NT2/D1 (cell line): ENCODE results near the gene PLA2G3.
"Not testable (repeated sequence)": the region's sequence is repeated elsewhere in the genome, so short reads cannot be mapped to it uniquely, and the experiment has no call there.

Source experiments
- DNase-seq: peaks from one replicate; pipeline ENCODE4 v3.0.0-alpha.2; 2011; ENCODE audit warnings: low read depth, low spot score
- H3K27me3 ChIP-seq: 2 replicates; pipeline ENCODE4 v1.6.0; 2011; ENCODE audit warnings: mild to moderate bottlenecking; ENCODE audit not compliant: insufficient read length, insufficient read depth
- H3K36me3 ChIP-seq: 2 replicates; pipeline ENCODE4 v1.6.1; 2011; ENCODE audit warnings: mild to moderate bottlenecking, low read length, mixed read lengths; ENCODE audit not compliant: insufficient read depth, insufficient read length
- H3K4me1 ChIP-seq: 2 replicates; pipeline ENCODE4 v1.5.1; 2011; ENCODE audit not compliant: insufficient read depth, insufficient read length
- H3K4me3 ChIP-seq: 2 replicates; pipeline ENCODE4 v1.5.1; 2011; ENCODE audit warnings: low read depth; ENCODE audit not compliant: insufficient read length
- H3K9ac ChIP-seq: 2 replicates; pipeline ENCODE4 v1.6.0; 2011; ENCODE audit warnings: low read depth; ENCODE audit not compliant: insufficient read length
- H3K9me3 ChIP-seq: 2 replicates; pipeline ENCODE4 v1.5.1; 2011; ENCODE audit warnings: mild to moderate bottlenecking, low read length; ENCODE audit not compliant: insufficient read depth
- SUZ12 ChIP-seq: IDR thresholded peaks from 2 replicates; pipeline ENCODE4 v1.6.1; 2011; ENCODE audit not compliant: insufficient read length, insufficient read depth; ENCODE audit errors: extremely low read depth
- YY1 ChIP-seq: IDR thresholded peaks from 2 replicates; pipeline ENCODE4 v1.6.1; 2011; ENCODE audit not compliant: insufficient read length, insufficient read depth
- ZNF274 ChIP-seq: IDR thresholded peaks from 2 replicates; pipeline ENCODE4 v1.6.1; 2011; ENCODE audit warnings: mild to moderate bottlenecking, low read depth, low read length

The PLA2G3 gene

DNA sequence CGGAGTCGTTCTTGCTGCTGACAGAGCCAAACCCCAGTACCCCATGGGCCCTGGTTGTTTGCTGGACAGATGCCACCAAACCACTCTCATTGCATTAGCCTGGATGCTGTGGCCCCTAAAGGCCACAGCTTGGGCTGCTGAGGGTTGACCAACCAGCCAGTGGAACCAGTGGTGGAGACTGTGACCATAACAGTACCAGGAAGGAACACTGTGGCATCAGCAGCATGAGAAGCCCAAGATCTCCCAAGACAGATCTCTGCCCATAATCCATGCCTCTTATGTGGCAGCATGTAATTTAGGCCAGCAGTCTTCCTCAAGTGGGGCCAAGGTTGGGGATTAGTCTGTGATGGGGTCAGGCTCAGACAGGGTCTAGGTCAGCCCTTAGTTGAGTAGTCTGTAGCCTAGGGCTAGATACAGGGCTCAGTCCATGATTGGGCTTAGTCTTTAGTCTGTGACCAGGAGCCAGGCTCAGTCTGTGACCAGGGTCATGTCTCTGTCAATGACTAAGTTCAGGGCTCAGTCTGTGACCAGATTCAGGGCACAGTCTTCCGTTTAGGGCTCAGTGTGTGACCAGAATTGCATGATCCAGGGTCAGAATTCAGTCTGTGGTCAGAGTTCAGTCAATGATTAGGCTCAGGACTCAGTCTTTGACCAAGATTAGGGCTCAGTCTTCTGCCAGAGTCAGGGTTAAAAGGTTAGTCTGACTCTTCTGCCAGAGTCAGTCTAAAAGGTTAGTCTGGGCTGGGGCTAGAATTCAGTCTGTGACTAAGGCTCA is 22.1 kb downstream of the PLA2G3 start:
- Histone ChIP-seq H3K36me3 (no peaks in the 10 kb centered on the region), H3K4me3 (no peak overlapping the region), H3K9ac (no peak overlapping the region), H3K27me3 (no peaks in the 10 kb centered on the region), H3K4me1 (peaks cover 7% of the 10 kb centered on the region), H3K9me3 (no peaks in the 10 kb centered on the region)
- DNase-seq: no peak
- TF ChIP-seq YY1: no peak
- no peak for TF ChIP-seq ZNF274
- TF ChIP-seq SUZ12: no peak

- not testable (repeated sequence) for DNase-seq, H3K27me3 ChIP-seq, H3K9ac ChIP-seq, H3K36me3 ChIP-seq, H3K4me3 ChIP-seq, H3K9me3 ChIP-seq, H3K4me1 ChIP-seq
Measured at GRCh38 chr22:31112547-31113091, 27.7 kb downstream of the PLA2G3 start.

- H3K4me3 ChIP-seq: peak overlapping the region; percentile 18
- TF ChIP-seq SUZ12 (no peak), YY1 (no peak), ZNF274 (no peak)
- peak overlapping the region; percentile 32 for H3K9ac ChIP-seq
- peaks cover 8% of the 10 kb centered on the region for H3K27me3 ChIP-seq
- no peak for DNase-seq
- H3K4me1 ChIP-seq: peaks cover 3% of the 10 kb centered on the region
- no peaks in the 10 kb centered on the region; the same call in 1 of the 2 replicates for H3K9me3 ChIP-seq
- H3K36me3 ChIP-seq: peaks cover 30% of the 10 kb centered on the region
Measured at GRCh38 chr22:31107894-31108218, 32.5 kb downstream of the PLA2G3 start.

DNA sequence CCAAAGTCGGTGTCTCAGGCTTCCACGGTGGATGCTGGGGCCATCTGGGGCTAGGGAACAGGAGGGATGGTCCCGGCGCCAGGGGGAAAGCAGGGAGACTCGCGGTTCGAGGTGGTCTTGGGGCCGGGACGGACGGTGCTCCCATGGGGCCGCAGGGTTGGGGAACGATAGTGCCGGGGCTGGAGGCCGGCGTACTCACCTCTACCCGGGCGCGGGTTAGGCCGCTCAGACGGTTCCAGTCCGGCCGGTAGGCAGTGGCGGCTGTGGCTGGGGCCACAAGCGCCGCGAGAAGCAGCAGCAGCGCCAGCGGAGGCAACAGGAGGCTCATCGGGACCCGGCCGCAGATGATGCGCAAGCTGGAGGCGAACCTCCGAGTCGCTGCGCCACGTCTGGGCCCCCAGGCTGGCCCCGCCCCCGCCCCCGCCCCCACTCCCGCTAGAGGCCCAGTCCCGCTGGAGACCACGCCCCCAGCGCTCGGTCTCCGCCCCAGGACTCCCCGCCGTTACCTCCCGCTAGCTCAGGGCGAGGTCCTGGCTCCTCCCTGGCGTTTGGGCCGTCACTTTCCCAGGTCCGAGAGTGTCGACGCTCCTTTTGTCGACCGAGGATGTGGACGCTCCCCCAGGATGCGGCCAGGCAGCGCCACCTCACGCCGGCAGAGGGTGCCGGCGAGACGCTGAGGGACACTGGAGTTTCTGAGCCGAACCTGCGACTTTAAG is 33.0 kb downstream of the PLA2G3 start, which contains the start of gene SELENOM:
TSS of gene SELENOM (minus strand) at position 391 of the 716 bp plus-strand sequence. CDS start at position 328, 63 bp downstream.
- peak; percentile 70 for DNase-seq
- peaks cover 34% of the 10 kb centered on the region for H3K36me3 ChIP-seq
- TF ChIP-seq YY1 (no peak), SUZ12 (no peak), ZNF274 (no peak)
- peak within 1 kb of the TSS; percentile 83 for H3K9ac ChIP-seq
- peak within 1 kb of the TSS; percentile 78 for H3K4me3 ChIP-seq
- no peaks in the 10 kb centered on the region; the same call in 1 of the 2 replicates for H3K9me3 ChIP-seq
- H3K27me3 ChIP-seq: peaks cover 8% of the 10 kb centered on the region
- peaks cover 3% of the 10 kb centered on the region for H3K4me1 ChIP-seq

GRCh38 chr22:31106731-31107177 is 33.6 kb downstream of the PLA2G3 start:
- peak overlapping the region; percentile 78 for H3K4me3 ChIP-seq
- peaks cover 3% of the 10 kb centered on the region for H3K4me1 ChIP-seq
- peaks cover 8% of the 10 kb centered on the region for H3K27me3 ChIP-seq
- DNase-seq: no peak
- peak overlapping the region; percentile 83 for H3K9ac ChIP-seq
- H3K36me3 ChIP-seq: peaks cover 36% of the 10 kb centered on the region
- TF ChIP-seq ZNF274: no peak
- TF ChIP-seq YY1: no peak
- TF ChIP-seq SUZ12: no peak
- H3K9me3 ChIP-seq: no peaks in the 10 kb centered on the region

DNA sequence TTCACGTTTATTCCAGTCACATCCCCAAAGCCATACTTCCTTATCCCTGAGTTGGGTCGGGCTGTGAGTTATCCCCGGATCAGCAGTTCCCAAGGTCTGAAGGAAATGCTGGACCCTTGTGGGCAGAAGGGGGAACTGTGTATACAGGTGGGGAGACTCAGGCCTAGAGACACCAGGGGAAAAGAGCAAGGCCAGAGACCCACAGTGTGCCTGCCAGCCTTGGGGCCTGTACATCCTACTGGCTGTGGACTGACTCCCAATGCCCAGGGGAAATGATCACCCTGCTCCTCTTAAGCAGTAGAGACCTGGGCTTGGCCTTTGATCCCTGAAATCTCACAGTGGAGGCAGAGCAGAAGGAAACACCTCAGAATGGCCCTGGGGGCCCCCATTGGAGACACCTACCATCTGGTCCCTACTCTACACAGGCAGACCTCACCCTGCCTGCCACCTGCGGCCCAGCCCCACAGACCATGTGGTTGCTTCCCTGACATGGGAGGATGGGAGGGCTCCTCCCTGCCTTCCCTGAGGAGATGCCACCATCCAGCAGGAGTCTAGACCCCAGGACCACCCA is 34.2 kb downstream of the PLA2G3 start:
- H3K4me3 ChIP-seq: peak overlapping the region; percentile 78
- H3K36me3 ChIP-seq: peaks cover 41% of the 10 kb centered on the region
- no peak for DNase-seq
- H3K9ac ChIP-seq: no peak overlapping the region
- TF ChIP-seq SUZ12 (no peak), ZNF274 (no peak), YY1 (no peak)
- H3K27me3 ChIP-seq: peaks cover 8% of the 10 kb centered on the region
- H3K4me1 ChIP-seq: peaks cover 3% of the 10 kb centered on the region
- H3K9me3 ChIP-seq: no peaks in the 10 kb centered on the region

DNA sequence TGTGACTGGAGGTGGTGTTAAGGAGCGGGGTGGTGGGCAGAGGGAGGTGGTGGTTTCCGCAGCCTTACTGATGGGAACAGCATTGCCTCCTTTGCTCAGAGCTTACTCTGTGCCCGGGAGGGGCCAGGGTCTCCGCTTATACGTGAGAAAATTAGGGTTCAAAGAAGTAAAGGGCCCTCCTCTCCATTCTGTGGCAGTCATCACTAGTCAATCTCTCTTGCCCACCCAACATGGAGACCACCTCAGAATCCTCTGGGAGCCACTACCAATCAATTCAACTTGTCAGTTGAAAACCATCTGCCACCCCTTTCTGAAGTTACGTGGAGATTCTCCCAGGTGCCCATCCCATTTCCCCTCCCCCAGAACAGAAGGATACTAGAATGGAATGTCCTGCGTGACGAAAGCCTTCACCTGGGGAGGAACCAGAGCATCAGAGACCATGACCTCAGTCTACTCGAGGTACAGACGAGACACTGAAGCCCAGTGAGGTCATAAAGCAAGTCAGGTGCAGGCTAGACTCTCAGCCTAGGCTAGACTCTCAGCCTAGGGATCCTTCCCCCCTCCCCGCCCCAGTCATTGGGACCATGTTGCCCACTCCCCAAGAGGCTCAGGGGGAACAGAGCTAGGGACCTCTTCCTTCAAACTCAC is 34.9 kb downstream of the PLA2G3 start:
- TF ChIP-seq SUZ12: no peak
- TF ChIP-seq ZNF274: no peak
- TF ChIP-seq YY1: no peak
- peaks cover 3% of the 10 kb centered on the region for H3K4me1 ChIP-seq
- peaks cover 44% of the 10 kb centered on the region for H3K36me3 ChIP-seq
- H3K4me3 ChIP-seq: no peak overlapping the region
- H3K9me3 ChIP-seq: no peaks in the 10 kb centered on the region
- peaks cover 8% of the 10 kb centered on the region for H3K27me3 ChIP-seq
- no peak for DNase-seq
- no peak overlapping the region for H3K9ac ChIP-seq
